AG09319 (cell line): ENCODE results near the gene TOP3A.

ENCODE experiments used
- DNase-seq: peaks from one replicate; pipeline ENCODE4 v3.0.0-alpha.2; 2010; ENCODE audit warnings: low read depth; ENCODE audit errors: extremely low read depth
- CTCF ChIP-seq: IDR thresholded peaks from 2 replicates; pipeline ENCODE4 v1.5.1; 2011; ENCODE audit warnings: low read depth, mild to moderate bottlenecking, inconsistent platforms, low read length, moderate library complexity

Gene TOP3A

GRCh38 chr17:18256351-18256750 lies 58.4 kb downstream of the TOP3A start:
- TF ChIP-seq CTCF, result no peak

GRCh38 chr17:18254888-18255649 lies 59.7 kb downstream of the TOP3A start:
- DNase-seq, result no peak
- no peak for TF ChIP-seq CTCF

More at GRCh38 chr17:18256351-18256750, 58.4 kb downstream of the TOP3A start:
- no peak for DNase-seq

- TF ChIP-seq CTCF, result no peak
- DNase-seq, result no peak
Measured at GRCh38 chr17:18253947-18254821, 60.6 kb downstream of the TOP3A start.

GRCh38 chr17:18253187-18253884 lies 61.5 kb downstream of the TOP3A start:
- no peak for TF ChIP-seq CTCF

GRCh38 chr17:18252160-18252559 lies 62.6 kb downstream of the TOP3A start:
- no peak for DNase-seq
- no peak for TF ChIP-seq CTCF

More at GRCh38 chr17:18253187-18253884, 61.5 kb downstream of the TOP3A start:
- no peak for DNase-seq

GRCh38 chr17:18251204-18251603 lies 63.6 kb downstream of the TOP3A start:
- DNase-seq, result no peak
- no peak for TF ChIP-seq CTCF

- no peak for DNase-seq
- TF ChIP-seq CTCF, result no peak
Measured at GRCh38 chr17:18250708-18251107, 64.1 kb downstream of the TOP3A start.
